Endodermal cell (in vitro differentiated cells): ENCODE results near the gene ANKS1B. TPM values are rescaled to one million over a fixed set of nuclear protein-coding genes. Genes with fewer than 3 reads are reported as not detected.

Experiments
- DNase-seq: peaks from one replicate; pipeline ENCODE4 v3.0.0-alpha.2; 2017
- H3K27ac ChIP-seq: 2 replicates; pipeline ENCODE4 v1.5.1; 2013; ENCODE audit warnings: mild to moderate bottlenecking, low read depth, low read length, moderate library complexity
- H3K27me3 ChIP-seq: 2 replicates; pipeline ENCODE4 v1.6.1; 2013; ENCODE audit warnings: mild to moderate bottlenecking, low read length, moderate library complexity; ENCODE audit not compliant: insufficient read depth, control insufficient read depth, poor library complexity, severe bottlenecking
- H3K36me3 ChIP-seq: 2 replicates; pipeline ENCODE4 v1.7.0; 2013; ENCODE audit warnings: mild to moderate bottlenecking, low read length, moderate library complexity; ENCODE audit not compliant: control insufficient read depth, insufficient read depth
- H3K4me1 ChIP-seq: one replicate; pipeline ENCODE4 v1.7.0; 2013; ENCODE audit warnings: low read length; ENCODE audit not compliant: control insufficient read depth, insufficient read depth
- H3K4me3 ChIP-seq: 2 replicates; pipeline ENCODE4 v1.5.1; 2013; ENCODE audit warnings: mild to moderate bottlenecking, low read length, moderate library complexity
- H3K9ac ChIP-seq: 2 replicates; pipeline ENCODE4 v1.6.1; 2013; ENCODE audit warnings: mild to moderate bottlenecking, low read length, moderate library complexity; ENCODE audit not compliant: poor library complexity, severe bottlenecking; ENCODE audit errors: extremely low read depth
- H3K9me3 ChIP-seq: 2 replicates; pipeline ENCODE4 v1.6.1; 2013; ENCODE audit warnings: mild to moderate bottlenecking, low read length, moderate library complexity; ENCODE audit not compliant: control insufficient read depth
- H3K27ac Mint-ChIP-seq: 2 replicates; pipeline ENCODE4 v1.8.0; 2020; ENCODE audit warnings: mixed read lengths
- H3K27me3 Mint-ChIP-seq: 2 replicates; pipeline ENCODE4 v1.8.0; 2021; ENCODE audit warnings: mild to moderate bottlenecking, mixed read lengths; ENCODE audit not compliant: insufficient read depth
- H3K36me3 Mint-ChIP-seq: 2 replicates; pipeline ENCODE4 v1.8.0; 2020; ENCODE audit warnings: low read depth, mixed read lengths
- H3K4me1 Mint-ChIP-seq: 2 replicates; pipeline ENCODE4 v1.8.0; 2020; ENCODE audit warnings: mixed read lengths
- H3K4me3 Mint-ChIP-seq: 2 replicates; pipeline ENCODE4 v1.8.0; 2020; ENCODE audit warnings: mild to moderate bottlenecking, moderate library complexity, mixed read lengths
- H3K9me3 Mint-ChIP-seq: 2 replicates; pipeline ENCODE4 v1.8.0; 2020; ENCODE audit warnings: mild to moderate bottlenecking, mixed read lengths
- CTCF ChIP-seq: fragments of 200-600 bp; sonication (generic); conservative IDR thresholded peaks from 2 replicates; pipeline ENCODE4 v1.5.0; 2021; ENCODE audit warnings: antibody characterized with exemption, mild to moderate bottlenecking
- whole genome bisulfite sequencing, 2 experiments: methylation state at CpG; one replicate each; pipeline versions ENCODE4 v1.1.5 to v1.1.7; 2013; ENCODE audit warnings: missing lambda C conversion rate in 2 of 2, mixed read lengths in 1 of 2; ENCODE audit not compliant: insufficient coverage in 1 of 2, insufficient read length in 1 of 2; 5-methylcytosine and 5-hydroxymethylcytosine counted together
- total RNA-seq, 2 donors: library from RNA; stranded (reverse); fragmentation: NEBNext Ultra II Directional in 1 of 2; extraction: Animal tissue kit (Norgen Biotek cat#: 25700) in 1 of 2; gene quantifications; 2 replicates in 1 of 2; 3 replicates in 1 of 2; pipeline ENCODE4 v1.2.1, GENCODE V29; 2021

The ANKS1B gene
- total RNA-seq, 2 donors from 2014 or later = 28.5 to 65.8 TPM

DNA sequence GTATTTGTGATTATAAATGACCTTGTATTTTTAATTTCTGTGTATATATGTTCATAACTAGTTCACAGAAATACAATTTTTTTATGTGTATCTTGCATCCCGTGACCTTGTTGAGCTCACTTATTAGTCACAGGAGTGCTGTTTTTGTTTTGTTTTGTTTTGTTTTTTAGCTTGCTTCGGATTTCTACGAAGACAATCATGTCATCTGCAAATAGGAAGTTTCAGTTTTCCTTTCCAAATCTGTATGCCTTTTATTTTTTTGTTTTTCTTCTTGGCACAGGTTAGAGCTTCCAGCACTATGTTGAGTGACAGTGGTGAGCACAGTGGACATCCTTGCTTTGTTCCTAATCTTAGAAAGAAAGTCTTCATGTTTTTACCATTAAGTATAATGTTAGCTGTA, 566.4 kb downstream of the ANKS1B start:
- Mint-ChIP-seq H3K36me3 (no peaks in the 10 kb centered on the region), H3K4me3 (no peak overlapping the region), H3K27me3 (no peaks in the 10 kb centered on the region), H3K9me3 (peaks cover 17% of the 10 kb centered on the region), H3K4me1 (peaks cover 18% of the 10 kb centered on the region), H3K27ac (no peak overlapping the region)
- no peak for TF ChIP-seq CTCF
- Histone ChIP-seq H3K9ac (no peak overlapping the region), H3K36me3 (no peaks in the 10 kb centered on the region), H3K4me1 (peaks cover 6% of the 10 kb centered on the region), H3K4me3 (no peak overlapping the region), H3K27ac (no peak overlapping the region), H3K9me3 (peaks cover 21% of the 10 kb centered on the region), H3K27me3 (no peaks in the 10 kb centered on the region)
- DNase-seq = no peak
- WGBS, 2 experiments = 89% methylated on average over 3 of the region's 3 CpGs; no CpG with 5 or more reads in 1 of the 2 experiments

DNA sequence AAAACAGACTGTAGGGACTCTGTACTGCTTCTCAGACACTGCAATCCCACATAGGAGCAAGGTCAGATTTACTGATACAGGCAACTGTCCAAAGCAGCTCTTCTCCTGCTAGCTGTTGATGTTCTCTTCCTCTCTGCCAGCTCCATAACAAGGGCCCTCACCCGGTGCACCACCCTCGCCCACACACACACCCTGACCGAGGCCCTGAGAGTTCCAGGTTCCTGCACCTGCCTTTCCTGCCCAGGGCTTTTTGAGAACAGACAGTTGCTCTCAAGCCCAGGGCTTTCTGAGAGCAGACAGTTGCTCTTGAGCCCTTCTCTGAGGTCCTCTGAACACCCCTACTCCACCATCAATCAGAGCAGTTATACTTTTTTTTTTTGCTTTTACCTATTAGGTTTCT, 571.0 kb downstream of the ANKS1B start:
- Histone ChIP-seq H3K27me3 (no peaks in the 10 kb centered on the region), H3K4me3 (no peak overlapping the region), H3K36me3 (no peaks in the 10 kb centered on the region), H3K9me3 (peaks cover 26% of the 10 kb centered on the region), H3K9ac (no peak overlapping the region), H3K27ac (no peak overlapping the region), H3K4me1 (no peaks in the 10 kb centered on the region)
- Mint-ChIP-seq H3K36me3 (no peaks in the 10 kb centered on the region), H3K4me3 (no peak overlapping the region), H3K9me3 (peaks cover 22% of the 10 kb centered on the region), H3K27me3 (no peaks in the 10 kb centered on the region), H3K27ac (no peak overlapping the region), H3K4me1 (no peaks in the 10 kb centered on the region)
- WGBS, 2 experiments = 93 to 100% methylated on average over 3 of the region's 3 CpGs
- no peak for TF ChIP-seq CTCF
- DNase-seq = no peak

- Histone ChIP-seq H3K27ac (no peak overlapping the region), H3K27me3 (no peaks in the 10 kb centered on the region), H3K4me1 (no peaks in the 10 kb centered on the region), H3K9me3 (peaks cover 10% of the 10 kb centered on the region), H3K4me3 (no peak overlapping the region), H3K9ac (no peak overlapping the region), H3K36me3 (peaks cover 5% of the 10 kb centered on the region)
- H3K27me3 Mint-ChIP-seq = no peaks in the 10 kb centered on the region
- no peaks in the 10 kb centered on the region for H3K4me1 Mint-ChIP-seq
- no peak for TF ChIP-seq CTCF
- no peak for DNase-seq
- H3K27ac Mint-ChIP-seq = no peak overlapping the region
- H3K9me3 Mint-ChIP-seq = no peaks in the 10 kb centered on the region
- H3K36me3 Mint-ChIP-seq = peaks cover 3% of the 10 kb centered on the region
- no peak overlapping the region for H3K4me3 Mint-ChIP-seq
These were observed 591.0 kb downstream of the ANKS1B start for GRCh38 chr12:99393763-99394162.
